ENCODE results near the gene CDON.

Gene CDON

DNA sequence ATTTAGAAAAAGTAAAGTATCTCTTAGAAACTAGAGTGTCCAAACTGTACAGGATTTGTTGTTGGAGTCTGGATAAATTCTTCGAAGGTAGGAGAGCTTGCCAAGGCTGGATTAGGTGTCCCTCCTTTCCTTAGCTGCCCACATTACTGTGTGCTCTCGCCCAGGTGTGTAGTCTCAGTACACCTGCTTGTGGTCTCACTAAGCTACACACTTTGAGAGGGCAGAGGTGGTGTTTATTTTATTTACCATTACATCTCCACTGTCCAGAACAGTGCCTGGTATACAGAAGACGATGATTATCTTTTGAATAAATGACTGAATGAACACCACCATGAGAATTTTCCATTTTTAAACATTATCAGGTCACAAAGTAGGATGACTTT lies 80.3 kb downstream of the CDON start:
- no peak overlapping the region for H3K4me3 ChIP-seq
- H3K9me3 ChIP-seq (ENCODE audit: low read depth, low read length): no peaks in the 10 kb centered on the region
- no peak for TF ChIP-seq EZH2 (IDR thresholded peaks at IDR 0.05)
- no peak for TF ChIP-seq POLR2AphosphoS5 (IDR thresholded peaks at IDR 0.05; ENCODE audit: borderline replicate concordance, low read depth, low read length)
- TF ChIP-seq FOXP2 (optimal IDR thresholded peaks at IDR 0.05; ENCODE audit: control extremely low read depth, extremely low read length, insufficient read depth): no peak
- H3K27ac ChIP-seq: no peak overlapping the region
- DNase-seq (ENCODE audit: low read depth, low spot score): no peak
- H3K36me3 ChIP-seq (ENCODE audit: insufficient read depth, low read length): peaks cover 33% of the 10 kb centered on the region
- no peak overlapping the region for H3K9ac ChIP-seq (ENCODE audit: insufficient read length)

DNA sequence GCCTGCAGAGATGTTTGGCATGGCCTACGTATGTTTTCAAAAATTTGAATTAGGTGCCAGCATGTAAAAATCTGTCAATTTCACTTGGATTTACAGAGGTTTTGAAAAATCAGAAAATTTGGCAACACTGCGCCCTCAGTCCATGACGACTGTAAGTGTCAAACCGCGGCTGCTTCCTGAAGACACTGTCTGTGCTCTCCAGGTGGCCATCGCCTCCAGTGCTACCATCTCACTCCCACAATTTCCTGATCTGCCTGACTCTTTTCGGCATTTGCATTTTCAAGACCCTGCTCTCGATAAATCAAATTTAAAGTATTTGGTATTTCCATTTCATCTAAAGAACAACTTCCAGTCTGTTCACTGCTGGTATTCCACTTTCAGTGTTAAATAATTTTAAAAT lies 82.2 kb downstream of the CDON start:
- peaks cover 33% of the 10 kb centered on the region for H3K36me3 ChIP-seq (ENCODE audit: insufficient read depth, low read length)
- H3K4me3 ChIP-seq: peak overlapping the region; percentile 37
- no peak overlapping the region for H3K27ac ChIP-seq
- peak; percentile 42 for DNase-seq (ENCODE audit: low read depth, low spot score)
- H3K9ac ChIP-seq (ENCODE audit: insufficient read length): no peak overlapping the region
- TF ChIP-seq FOXP2 (optimal IDR thresholded peaks at IDR 0.05; ENCODE audit: control extremely low read depth, extremely low read length, insufficient read depth) (no peak), POLR2AphosphoS5 (IDR thresholded peaks at IDR 0.05; ENCODE audit: borderline replicate concordance, low read depth, low read length) (no peak), EZH2 (IDR thresholded peaks at IDR 0.05) (no peak)
- H3K9me3 ChIP-seq (ENCODE audit: low read depth, low read length): no peaks in the 10 kb centered on the region

DNA sequence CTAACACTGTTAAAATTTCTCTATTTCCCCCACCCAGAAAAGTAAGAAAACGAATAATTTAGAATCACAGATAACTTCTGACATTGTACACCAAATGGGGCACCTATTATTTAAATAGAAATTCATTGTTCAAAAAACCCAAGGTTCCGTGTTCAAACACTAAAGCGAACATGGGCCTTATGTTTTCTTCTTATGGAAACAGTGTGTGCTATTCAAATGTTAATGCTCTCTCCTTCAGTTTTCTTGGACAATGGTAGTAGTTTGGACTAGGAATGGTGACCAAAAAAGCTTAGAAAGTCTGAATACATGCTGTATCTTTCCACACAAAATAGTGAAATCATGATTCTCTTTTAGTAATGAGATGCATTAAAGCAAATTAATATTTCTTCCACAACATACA lies 83.2 kb downstream of the CDON start:
- Histone ChIP-seq H3K9ac (ENCODE audit: insufficient read length) (no peak overlapping the region), H3K9me3 (ENCODE audit: low read depth, low read length) (no peaks in the 10 kb centered on the region), H3K36me3 (ENCODE audit: insufficient read depth, low read length) (peaks cover 33% of the 10 kb centered on the region), H3K27ac (no peak overlapping the region), H3K4me3 (no peak overlapping the region)
- no peak for DNase-seq (ENCODE audit: low read depth, low spot score)
- TF ChIP-seq POLR2AphosphoS5 (IDR thresholded peaks at IDR 0.05; ENCODE audit: borderline replicate concordance, low read depth, low read length) (no peak), EZH2 (IDR thresholded peaks at IDR 0.05) (no peak), FOXP2 (optimal IDR thresholded peaks at IDR 0.05; ENCODE audit: control extremely low read depth, extremely low read length, insufficient read depth) (no peak)

DNA sequence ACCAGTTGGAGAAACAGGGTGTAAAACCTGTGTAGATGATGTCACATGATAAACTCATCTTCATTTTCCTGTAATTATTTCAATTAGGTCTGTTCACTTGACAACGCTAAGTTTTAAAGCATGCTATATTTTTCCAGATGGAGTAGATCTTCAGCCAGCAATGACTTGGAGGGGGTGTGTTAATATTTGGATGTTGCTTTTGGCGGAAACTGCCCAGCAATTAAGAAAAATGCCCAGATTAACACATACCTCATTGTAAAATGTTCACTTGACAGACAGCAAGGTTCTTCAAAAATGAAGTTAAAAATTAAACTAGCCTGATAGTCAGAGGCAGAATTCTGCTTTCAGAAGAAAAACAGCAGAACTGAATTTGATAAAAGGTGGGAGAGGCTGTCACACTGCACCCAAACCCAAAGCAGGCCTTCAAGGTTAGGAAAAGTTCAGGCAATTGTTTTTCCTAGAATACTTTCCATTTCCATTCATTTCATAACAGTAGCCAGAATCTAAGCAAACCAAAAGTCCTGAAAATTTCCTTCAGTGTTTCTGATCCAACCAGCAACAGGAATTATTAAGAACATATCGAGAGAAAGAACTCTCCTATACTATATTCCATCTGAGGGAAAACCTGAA lies 83.8 kb downstream of the CDON start:
- no peak overlapping the region for H3K27ac ChIP-seq
- TF ChIP-seq FOXP2 (optimal IDR thresholded peaks at IDR 0.05; ENCODE audit: control extremely low read depth, extremely low read length, insufficient read depth): no peak
- no peak for TF ChIP-seq EZH2 (IDR thresholded peaks at IDR 0.05)
- no peak for TF ChIP-seq POLR2AphosphoS5 (IDR thresholded peaks at IDR 0.05; ENCODE audit: borderline replicate concordance, low read depth, low read length)
- no peak overlapping the region for H3K9ac ChIP-seq (ENCODE audit: insufficient read length)
- DNase-seq (ENCODE audit: low read depth, low spot score): no peak
- H3K36me3 ChIP-seq (ENCODE audit: insufficient read depth, low read length): peaks cover 29% of the 10 kb centered on the region
- H3K4me3 ChIP-seq: no peak overlapping the region
- no peaks in the 10 kb centered on the region for H3K9me3 ChIP-seq (ENCODE audit: low read depth, low read length)

DNA sequence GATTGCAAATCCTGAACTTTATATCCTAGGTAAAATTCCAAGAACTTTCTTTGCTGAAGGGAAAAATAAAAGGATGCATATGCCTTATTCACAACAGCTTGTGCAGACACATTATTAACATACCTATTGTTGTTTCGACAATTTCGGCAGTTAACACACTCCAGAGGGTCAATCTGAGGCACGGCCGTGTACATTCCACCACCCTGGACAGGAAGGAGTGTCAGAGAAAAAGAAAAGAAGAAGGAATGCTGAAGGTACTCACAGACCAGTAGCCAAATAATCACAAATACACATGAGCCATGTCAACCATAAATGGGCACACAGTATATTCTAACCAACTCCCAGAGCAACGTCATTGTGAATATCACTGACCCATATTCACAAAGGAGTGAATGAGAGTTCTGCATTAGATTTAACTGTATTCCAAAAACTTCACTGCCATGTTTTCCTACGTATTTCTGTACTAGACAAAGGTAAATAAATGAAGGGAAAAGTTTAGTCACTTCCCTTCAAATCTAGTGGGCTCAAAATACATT lies 84.4 kb downstream of the CDON start:
- H3K4me3 ChIP-seq: no peak overlapping the region
- DNase-seq (ENCODE audit: low read depth, low spot score): no peak
- H3K9me3 ChIP-seq (ENCODE audit: low read depth, low read length): no peaks in the 10 kb centered on the region
- no peak overlapping the region for H3K9ac ChIP-seq (ENCODE audit: insufficient read length)
- peaks cover 22% of the 10 kb centered on the region for H3K36me3 ChIP-seq (ENCODE audit: insufficient read depth, low read length)
- TF ChIP-seq FOXP2 (optimal IDR thresholded peaks at IDR 0.05; ENCODE audit: control extremely low read depth, extremely low read length, insufficient read depth): no peak
- TF ChIP-seq POLR2AphosphoS5 (IDR thresholded peaks at IDR 0.05; ENCODE audit: borderline replicate concordance, low read depth, low read length): no peak
- no peak for TF ChIP-seq EZH2 (IDR thresholded peaks at IDR 0.05)
- H3K27ac ChIP-seq: no peak overlapping the region

DNA sequence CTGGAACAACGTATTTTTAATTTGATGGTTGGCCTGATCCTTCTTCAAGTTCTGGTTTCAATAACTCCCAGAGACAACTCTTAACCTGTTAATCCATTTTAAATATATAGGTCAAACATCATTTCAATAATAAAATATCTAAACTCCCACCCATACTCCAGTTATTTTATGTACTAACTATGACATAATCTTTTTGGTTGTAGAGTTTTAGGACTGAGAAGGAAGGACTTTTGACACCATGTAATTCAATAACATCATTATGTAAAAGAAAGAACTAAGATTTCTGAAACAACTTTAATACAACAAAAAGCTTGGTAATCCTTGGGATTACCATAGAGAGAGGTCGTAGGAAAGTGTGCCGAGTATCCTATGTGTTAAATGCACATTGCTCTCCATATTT lies 85.3 kb downstream of the CDON start:
- Histone ChIP-seq H3K9me3 (ENCODE audit: low read depth, low read length) (no peaks in the 10 kb centered on the region), H3K9ac (ENCODE audit: insufficient read length) (no peak overlapping the region), H3K27ac (no peak overlapping the region), H3K4me3 (no peak overlapping the region), H3K36me3 (ENCODE audit: insufficient read depth, low read length) (peaks cover 13% of the 10 kb centered on the region)
- TF ChIP-seq FOXP2 (optimal IDR thresholded peaks at IDR 0.05; ENCODE audit: control extremely low read depth, extremely low read length, insufficient read depth) (no peak), EZH2 (IDR thresholded peaks at IDR 0.05) (no peak), POLR2AphosphoS5 (IDR thresholded peaks at IDR 0.05; ENCODE audit: borderline replicate concordance, low read depth, low read length) (no peak)
- DNase-seq (ENCODE audit: low read depth, low spot score): no peak

DNA sequence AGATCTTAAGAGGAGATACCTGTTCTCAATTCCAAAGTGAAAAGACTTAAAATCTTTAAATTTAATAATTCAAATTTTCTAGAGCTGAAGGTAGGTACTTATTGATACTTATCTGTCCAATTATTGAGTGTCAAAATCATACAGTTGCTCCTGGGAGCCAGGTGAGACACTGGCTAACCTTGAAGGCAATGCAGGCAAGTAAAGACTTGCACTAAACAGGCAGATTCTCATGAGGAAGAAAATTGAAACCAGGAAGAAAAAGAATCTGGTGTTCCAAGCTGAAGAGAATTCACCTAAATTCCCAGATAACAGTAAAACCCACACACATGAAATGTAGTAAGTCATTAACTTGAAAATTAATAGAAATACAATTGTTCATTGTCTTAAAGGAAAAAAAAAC lies 86.5 kb downstream of the CDON start:
- Histone ChIP-seq H3K9me3 (ENCODE audit: low read depth, low read length) (no peaks in the 10 kb centered on the region), H3K4me3 (no peak overlapping the region), H3K9ac (ENCODE audit: insufficient read length) (no peak overlapping the region), H3K27ac (no peak overlapping the region), H3K36me3 (ENCODE audit: insufficient read depth, low read length) (peaks cover 11% of the 10 kb centered on the region; the same call in 1 of the 2 replicates)
- TF ChIP-seq POLR2AphosphoS5 (IDR thresholded peaks at IDR 0.05; ENCODE audit: borderline replicate concordance, low read depth, low read length) (no peak), FOXP2 (optimal IDR thresholded peaks at IDR 0.05; ENCODE audit: control extremely low read depth, extremely low read length, insufficient read depth) (no peak), EZH2 (IDR thresholded peaks at IDR 0.05) (no peak)
- DNase-seq (ENCODE audit: low read depth, low spot score): no peak

DNA sequence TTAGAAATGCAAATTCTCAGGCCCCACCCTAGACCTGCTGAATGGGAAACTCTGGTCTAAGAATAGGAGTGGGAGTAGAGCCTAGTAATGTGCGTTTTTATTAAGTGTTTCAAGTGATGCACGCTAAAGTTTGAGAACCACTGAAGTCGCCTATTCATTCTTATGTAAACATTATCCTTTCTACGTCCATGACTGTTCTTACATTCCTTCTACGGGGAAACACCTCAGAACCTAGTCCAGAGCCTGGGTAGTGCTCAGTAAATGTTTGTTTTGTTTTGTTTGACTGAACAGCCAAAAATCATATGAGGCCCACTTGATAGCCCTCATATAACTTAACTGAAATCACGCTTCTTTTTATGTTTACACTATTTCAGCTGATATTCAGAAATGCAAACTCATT lies 87.0 kb downstream of the CDON start:
- TF ChIP-seq EZH2 (IDR thresholded peaks at IDR 0.05) (no peak), FOXP2 (optimal IDR thresholded peaks at IDR 0.05; ENCODE audit: control extremely low read depth, extremely low read length, insufficient read depth) (no peak), POLR2AphosphoS5 (IDR thresholded peaks at IDR 0.05; ENCODE audit: borderline replicate concordance, low read depth, low read length) (no peak)
- Histone ChIP-seq H3K9ac (ENCODE audit: insufficient read length) (no peak overlapping the region), H3K9me3 (ENCODE audit: low read depth, low read length) (no peaks in the 10 kb centered on the region), H3K4me3 (no peak overlapping the region), H3K27ac (no peak overlapping the region), H3K36me3 (ENCODE audit: insufficient read depth, low read length) (peaks cover 5% of the 10 kb centered on the region; the same call in 1 of the 2 replicates)
- DNase-seq (ENCODE audit: low read depth, low spot score): no peak

DNA sequence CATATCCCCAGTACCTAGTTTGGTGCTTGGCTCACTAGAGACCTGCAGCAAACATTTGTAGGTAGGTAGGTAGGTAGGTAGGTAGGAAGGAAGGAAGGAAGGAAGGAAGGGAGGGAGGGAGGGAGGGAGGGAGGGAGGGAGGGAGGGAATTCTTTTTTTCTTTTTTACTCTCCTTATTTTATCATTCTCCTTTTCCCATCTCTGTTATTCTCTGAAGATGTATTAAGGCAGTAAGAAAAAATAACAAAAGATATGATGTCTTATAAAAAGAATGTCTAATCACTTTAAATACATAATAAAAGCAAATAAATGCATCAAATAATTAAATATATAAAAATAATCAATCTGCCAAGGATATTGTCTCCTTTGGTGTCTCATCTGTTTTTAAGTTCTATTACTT lies 88.4 kb downstream of the CDON start:
- peaks cover 5% of the 10 kb centered on the region; the same call in 1 of the 2 replicates for H3K36me3 ChIP-seq (ENCODE audit: insufficient read depth, low read length)
- no peak for DNase-seq (ENCODE audit: low read depth, low spot score)
- H3K9me3 ChIP-seq (ENCODE audit: low read depth, low read length): no peaks in the 10 kb centered on the region
- H3K9ac ChIP-seq (ENCODE audit: insufficient read length): no peak overlapping the region
- no peak overlapping the region for H3K4me3 ChIP-seq
- TF ChIP-seq EZH2 (IDR thresholded peaks at IDR 0.05) (no peak), FOXP2 (optimal IDR thresholded peaks at IDR 0.05; ENCODE audit: control extremely low read depth, extremely low read length, insufficient read depth) (no peak), POLR2AphosphoS5 (IDR thresholded peaks at IDR 0.05; ENCODE audit: borderline replicate concordance, low read depth, low read length) (no peak)
- no peak overlapping the region for H3K27ac ChIP-seq

All from SK-N-MC (cell line).